ENCODE measurements around the gene VCP.
A peak's percentile ranks its signal among the peaks of the same experiment; 100 is the strongest.
"Not testable (repeated sequence)": the region's sequence is repeated elsewhere in the genome, so short reads cannot be mapped to it uniquely, and the experiment has no call there.

The VCP gene

DNA sequence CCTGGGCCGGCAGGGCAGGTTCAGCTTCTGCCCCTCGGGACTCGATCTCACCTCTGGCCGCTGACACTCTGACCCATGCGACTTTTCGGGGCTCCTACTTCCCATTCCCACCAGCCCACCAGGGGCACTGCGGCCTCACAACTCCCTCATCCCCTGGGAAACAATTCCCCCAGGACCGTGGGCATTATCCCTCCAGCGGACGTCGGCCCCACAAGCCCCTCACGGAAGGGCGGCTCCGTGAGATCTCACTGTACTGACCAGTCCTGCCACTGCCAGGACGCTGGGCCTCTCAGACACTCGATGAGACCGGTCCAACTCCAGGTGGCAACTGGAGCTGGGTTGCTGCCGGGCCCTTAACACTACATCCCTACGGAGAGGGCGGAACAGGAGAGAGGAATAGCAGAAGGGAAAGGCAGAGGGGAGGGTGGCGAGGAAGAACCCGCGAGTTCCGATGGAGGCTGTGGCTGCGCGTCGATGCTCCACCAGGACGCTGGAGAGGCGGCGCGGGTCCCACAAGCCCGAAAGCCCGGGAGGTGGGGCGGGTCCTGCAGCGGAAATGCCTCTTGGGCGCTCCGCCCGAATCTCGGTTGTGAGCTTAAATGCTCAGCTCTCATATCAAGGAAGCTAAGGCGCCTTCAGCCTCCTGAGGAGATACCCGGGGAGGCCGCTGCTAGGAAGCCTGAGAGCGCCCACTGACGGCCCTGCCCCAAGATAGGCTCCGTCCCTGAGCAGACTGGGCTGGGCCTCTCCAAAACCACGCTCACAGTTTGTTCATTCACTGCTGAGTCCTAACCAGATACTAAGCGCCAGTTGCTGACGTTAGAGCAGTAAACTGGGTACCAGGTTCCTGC lies 36.3 kb downstream of the VCP start:
- DNase-seq (ENCODE audit: low read depth, low spot score) = no peak
- H3K4me3 ChIP-seq (ENCODE audit: low read length) = no peak overlapping the region

DNA sequence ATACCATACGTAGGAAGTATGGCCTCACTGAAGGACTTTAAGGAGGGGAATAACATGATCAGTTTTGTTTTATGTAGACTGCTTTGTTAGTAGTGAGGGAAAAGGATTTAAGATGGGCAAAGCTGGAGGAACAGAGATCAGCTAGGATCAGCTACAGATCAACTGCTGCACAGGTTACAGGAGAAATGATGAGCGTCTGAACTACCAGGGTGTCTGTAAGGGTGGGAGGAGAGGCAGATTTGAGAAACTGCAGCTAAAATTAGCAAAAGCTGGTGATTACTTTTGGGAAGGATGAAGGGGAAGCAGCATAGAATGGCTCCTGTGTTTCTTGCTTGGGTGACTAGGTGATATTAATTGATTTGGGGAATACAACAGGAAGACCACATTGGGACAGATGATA lies 39.3 kb downstream of the VCP start:
- H3K4me3 ChIP-seq (ENCODE audit: low read length) = no peak overlapping the region
- DNase-seq (ENCODE audit: low read depth, low spot score) = no peak

DNA sequence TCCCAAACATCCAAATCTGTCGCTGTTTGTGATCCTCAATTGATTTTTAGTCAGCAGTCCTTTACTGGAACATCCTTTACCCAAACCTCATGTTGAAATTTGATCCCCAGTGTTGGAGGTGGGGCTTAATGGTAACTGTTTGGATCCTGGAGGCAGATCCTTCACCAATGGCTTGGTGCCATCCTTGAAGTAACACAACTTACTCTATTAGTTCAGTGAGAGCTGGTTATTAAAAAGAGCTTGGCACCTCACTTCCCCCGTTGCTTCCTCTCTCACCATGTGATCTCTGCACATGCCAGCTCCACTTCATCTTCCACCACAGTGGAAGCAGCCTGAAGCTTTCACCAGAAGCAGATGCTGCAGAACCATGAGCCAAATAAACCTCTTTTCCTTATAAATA lies 42.6 kb downstream of the VCP start:
- no peak overlapping the region for H3K4me3 ChIP-seq (ENCODE audit: low read length)
- DNase-seq (ENCODE audit: low read depth, low spot score) = no peak

DNA sequence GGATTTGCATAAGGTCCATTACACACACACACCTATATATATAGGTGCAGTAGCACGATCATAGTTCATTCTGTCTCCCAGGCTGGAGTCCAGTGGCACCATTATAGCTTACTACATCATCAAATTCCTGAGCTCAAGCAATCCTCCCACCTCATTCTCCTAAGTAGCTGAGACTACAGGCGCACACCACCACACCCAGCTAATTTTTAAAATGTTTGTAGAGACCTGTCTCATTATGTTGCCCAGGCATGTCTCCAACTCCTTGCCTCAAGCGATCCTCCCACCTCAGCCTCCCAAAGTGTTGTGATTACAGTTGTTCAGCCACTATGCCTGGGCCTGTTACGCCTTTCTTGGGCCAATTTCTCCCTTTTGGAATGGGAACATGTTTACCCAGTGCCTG lies 43.2 kb downstream of the VCP start:
- no peak for DNase-seq (ENCODE audit: low read depth, low spot score)
- H3K4me3 ChIP-seq (ENCODE audit: low read length) = no peak overlapping the region

DNA sequence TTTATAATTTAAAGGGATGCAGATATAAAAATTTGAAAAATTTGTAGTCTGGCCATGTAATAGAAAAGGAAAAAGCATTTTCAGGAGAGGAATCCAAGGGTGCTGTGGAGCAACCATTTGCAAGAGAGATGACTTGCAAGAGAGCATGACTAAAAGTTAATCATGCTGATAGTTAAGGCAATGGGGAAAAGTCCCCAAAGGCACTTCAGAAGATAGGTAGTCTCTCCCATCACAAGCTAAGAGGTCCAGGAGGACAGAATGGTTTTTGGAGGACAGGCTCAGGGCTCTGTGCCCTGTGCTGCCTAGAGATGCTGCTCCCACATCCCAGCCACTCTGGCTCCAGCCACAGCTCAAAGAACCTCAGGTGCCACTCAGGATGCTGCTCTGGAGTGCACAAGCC lies 44.1 kb downstream of the VCP start:
- no peak for DNase-seq (ENCODE audit: low read depth, low spot score)
- no peak overlapping the region for H3K4me3 ChIP-seq (ENCODE audit: low read length)

DNA sequence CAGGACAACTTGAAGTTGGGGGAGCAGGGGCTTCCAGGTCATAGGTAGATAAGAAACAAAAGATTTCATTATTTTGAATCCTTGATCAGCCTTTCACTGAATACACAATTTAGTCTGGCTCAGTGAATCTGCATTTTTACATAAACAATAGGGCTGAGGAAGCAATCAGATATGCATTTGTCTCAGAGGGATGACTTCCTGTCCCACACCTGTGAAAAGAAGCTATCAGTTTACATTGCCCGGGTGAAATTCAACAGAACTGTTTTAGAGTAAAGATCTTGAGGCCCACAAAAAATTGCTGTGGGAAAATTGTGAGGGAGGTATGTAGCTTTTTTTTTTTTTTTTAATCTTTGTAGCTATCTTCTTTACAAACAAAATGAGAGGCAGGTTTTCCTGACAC lies 44.6 kb downstream of the VCP start:
- no peak overlapping the region for H3K4me3 ChIP-seq (ENCODE audit: low read length)
- peak; percentile 81 for DNase-seq (ENCODE audit: low read depth, low spot score)

DNA sequence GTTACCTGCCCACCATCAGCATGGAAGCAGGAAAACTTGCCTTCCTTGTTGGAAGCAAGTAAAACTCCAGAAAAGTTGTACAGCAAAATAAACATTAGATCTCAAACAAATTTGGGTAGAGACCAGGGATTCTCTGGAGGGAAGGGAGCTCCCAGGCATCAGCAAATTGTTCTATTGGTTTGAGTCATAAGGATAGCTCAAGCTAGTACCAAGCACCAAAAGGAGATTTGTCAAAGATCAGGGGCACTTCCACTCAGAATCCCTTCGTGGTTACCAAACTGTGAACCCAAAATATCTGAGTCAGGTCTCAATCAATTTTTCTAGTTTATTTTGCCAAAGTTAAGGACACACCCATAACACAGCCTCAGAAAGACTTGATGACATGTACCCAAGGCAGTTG lies 45.1 kb downstream of the VCP start:
- no peak for DNase-seq (ENCODE audit: low read depth, low spot score)
- H3K4me3 ChIP-seq (ENCODE audit: low read length) = no peak overlapping the region

DNA sequence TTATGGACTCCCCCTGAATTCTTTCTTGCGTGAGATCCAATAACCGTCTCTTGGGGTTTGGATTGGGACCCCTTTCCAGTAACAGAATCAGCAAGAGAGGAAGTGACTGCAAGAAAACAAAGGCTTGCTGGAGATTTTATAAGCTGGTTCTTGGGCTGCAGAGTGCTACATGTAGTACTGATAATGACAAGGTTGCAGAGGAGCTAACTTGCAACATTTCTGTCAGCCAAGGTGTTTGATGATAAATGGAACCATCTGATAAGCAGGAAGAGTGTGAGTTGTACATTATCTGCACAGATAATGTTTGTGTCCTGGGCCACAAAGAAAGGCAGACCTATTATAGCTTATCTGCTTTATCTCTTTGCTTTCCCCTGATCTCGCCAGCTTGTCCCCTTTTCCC lies 45.8 kb downstream of the VCP start:
- peak overlapping the region; percentile 9; the same call in 1 of the 2 replicates for H3K4me3 ChIP-seq (ENCODE audit: low read length)
- peak; percentile 69 for DNase-seq (ENCODE audit: low read depth, low spot score)

DNA sequence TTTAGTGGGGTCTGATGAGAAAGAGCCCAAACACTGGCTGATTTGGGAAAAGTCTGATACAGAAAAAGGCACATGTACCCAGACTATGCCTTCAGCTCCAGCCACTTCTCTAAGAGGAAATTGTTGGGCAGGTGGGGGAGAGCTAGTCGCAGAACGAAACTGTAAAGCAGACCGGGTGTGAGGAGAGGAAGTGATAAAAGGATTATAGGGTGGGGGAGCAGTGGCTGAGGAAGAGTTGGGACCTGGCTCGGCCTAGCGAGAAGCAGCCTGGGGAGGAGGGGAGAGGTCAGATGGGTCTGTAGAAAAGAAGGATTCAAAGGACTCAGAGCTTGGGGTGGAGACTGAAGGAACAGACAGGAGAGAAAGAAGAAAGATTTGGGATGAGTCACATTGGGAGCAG lies 49.0 kb downstream of the VCP start:
- H3K4me3 ChIP-seq (ENCODE audit: low read length) = not testable (repeated sequence)
- DNase-seq (ENCODE audit: low read depth, low spot score) = peak; percentile 66

DNA sequence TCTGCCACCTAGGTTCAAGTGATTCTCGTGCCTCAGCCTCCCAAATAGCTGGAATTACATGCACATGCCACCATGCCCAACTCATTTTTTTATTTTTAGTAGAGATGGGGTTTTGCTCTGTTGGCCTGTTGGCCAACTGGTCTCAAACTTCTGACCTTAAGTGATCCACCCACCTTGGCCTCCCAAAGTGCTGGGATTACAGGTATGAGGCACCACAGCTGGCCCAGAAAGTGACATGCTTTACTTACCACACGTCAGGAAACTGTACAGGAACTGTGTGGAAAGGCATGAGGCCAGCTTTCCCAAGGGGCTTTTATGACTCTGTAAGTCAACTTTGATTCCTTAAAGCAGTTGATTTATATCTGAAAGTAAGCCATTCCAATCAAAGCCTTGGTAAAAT lies 57.9 kb downstream of the VCP start:
- no peak overlapping the region for H3K4me3 ChIP-seq (ENCODE audit: low read length)
- DNase-seq (ENCODE audit: low read depth, low spot score) = no peak

DNA sequence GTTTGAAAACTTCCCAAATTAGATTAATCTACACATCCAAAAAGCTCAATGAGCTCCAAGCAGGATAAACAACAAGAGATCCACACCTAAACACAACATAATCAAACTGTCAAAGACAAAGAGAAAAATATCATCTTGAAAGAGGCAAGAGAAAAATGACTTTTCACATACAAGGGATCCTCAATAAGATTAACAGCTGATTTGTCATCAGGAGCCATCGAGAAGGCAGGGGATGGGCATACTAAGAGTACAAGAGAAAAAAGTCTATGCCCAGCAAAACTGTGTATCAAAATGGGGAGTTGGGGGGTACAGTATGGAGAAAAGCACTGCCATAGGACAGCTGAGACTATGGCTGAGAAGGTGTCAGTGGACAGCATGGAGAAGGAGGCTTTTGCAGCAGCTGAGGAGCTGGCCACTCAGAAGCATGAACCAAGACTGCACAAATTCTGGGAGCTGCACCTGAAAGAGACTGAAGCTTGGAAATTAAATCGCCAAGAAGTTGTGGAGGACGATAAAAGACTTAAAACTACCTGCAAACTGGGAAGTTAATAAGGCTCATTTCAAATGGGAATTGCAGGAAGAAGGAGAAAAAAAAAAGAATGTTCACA lies 62.0 kb downstream of the VCP start:
- no peak for DNase-seq (ENCODE audit: low read depth, low spot score)
- no peak overlapping the region for H3K4me3 ChIP-seq (ENCODE audit: low read length)

All from Jurkat, Clone E6-1 (cell line).